Dermis blood vessel endothelial cell (primary cell): ENCODE data around the gene JARID2. TPM values are rescaled to one million over a fixed set of nuclear protein-coding genes. Genes with fewer than 3 reads are reported as not detected.

Experiments
- DNase-seq: peaks from one replicate; pipeline ENCODE4 v3.0.0; 2010
- total RNA-seq: library from RNA; depleted of rRNA; stranded (reverse); fragments of >200 nt; gene quantifications from 2 replicates; pipeline ENCODE4 v1.2.3, GENCODE V29; 2014

The JARID2 gene
- total RNA-seq, 1 donor from 2014 or later, result 15.3 TPM

DNA sequence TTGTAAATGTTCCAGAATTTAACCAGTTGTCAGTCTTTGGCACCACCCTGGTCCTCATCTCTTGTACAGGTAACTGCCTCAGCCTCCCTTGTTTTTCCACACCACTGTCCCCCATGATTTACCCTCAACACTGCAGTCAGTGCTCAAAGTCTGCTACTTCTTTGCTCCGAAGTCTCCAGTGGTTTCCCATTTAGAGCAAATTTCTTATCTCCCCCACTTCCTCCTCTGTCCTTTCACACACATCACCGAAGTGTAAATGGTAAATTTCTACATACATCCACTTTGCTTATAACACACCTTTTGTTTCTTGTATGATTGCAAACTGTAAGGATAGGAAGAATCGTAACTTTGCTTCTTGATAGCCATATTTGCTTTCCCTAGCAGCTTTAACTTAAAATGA lies 115.3 kb downstream of the JARID2 start:
- no peak for DNase-seq

DNA sequence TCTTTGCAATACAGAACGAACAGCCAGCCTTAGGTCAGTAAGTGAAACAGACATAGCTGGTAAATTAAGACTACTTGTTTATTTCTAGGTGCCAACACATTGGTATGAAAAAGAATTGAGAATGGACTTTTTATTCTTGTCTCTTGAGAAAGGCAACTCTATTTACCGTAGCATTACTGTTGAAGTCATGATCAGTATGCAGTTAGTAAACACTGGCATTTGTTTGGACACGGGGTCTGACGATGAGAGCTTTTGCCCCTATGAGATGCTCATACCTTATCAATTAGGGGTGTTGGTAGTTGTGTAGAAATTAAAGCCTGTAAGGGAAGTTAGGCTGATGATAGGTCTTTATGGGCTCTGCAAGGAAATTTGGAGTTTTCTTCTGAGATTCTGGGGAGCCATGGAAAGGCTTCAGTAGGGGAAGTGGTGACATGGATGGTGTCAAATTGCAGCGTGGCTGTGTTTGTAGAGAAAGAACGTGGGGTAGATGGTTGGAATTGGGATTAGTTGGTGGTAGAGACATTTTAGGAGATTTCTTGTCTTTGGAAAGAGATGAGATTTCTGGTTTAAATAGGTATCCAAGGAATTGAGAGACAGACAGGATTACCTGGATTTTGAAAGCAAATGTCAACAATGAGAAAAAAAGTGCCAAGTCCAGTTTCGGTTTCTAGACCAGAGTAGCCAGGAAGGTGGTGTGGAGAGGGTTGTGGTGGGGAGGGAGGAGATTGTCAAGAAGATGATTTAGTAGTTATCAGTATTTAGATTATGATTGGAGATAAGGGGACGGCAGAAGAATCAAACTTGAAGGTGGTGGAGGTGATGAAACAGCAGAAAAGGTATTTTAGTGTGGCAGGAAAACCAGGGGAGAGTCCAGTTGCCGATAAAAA lies 116.6 kb downstream of the JARID2 start:
- DNase-seq, result no peak

DNA sequence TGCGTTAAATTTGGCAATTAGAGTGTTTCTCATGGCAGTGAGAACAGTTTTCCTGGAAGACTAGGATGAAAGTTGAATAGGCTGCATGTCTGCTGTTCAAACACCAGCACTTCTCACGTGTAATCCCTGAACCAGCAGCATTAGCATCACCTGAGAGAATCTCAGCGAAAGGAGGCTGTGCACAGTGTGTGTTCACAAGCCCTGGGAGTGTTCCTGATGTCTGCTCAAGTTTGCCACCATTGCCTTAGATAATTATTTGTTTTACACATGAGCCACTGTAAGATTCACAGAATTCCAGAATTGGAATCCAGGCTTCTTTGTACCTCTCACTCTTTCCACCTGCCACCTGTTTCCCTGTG lies 117.3 kb downstream of the JARID2 start:
- no peak for DNase-seq

DNA sequence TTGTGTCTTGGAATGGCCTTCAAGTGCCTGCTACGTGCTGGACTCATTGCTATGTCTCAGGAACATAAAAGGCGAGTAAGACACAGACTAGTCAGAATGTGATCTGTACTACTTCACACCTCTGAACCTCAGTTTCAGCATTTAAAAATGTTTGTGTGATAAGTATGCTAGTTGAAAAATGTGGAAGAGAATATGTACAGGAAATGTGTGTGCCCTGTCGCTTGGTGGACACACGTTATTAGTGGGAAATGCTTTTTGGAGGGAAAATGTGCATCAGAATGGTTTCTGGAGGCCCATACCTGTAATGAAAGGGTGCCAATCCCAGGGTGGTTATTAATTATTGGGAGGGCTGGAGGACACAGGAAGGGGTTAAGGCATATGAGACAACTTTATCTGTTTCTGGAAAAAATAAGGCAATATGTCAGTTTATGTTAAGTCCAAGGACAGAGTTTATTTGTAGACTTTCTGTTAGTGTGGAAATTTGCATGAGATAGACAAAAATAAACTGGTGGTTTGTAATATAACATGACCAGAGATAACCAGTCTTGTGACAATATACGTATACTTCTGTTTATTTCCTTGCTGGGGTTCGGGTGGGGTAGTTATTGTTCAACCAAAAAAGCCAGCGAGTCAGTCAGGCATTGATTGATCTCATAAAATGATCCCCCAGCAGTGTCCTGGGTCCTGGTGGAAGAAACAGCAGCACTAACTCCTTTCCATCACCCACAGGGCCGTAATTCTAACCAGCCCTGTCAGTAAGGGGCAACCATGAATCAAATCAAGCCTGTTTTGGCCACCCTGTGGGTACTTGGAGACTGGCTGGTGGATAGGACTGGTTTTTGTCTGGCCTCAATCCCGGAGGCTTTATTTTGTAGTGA lies 117.9 kb downstream of the JARID2 start:
- no peak for DNase-seq

DNA sequence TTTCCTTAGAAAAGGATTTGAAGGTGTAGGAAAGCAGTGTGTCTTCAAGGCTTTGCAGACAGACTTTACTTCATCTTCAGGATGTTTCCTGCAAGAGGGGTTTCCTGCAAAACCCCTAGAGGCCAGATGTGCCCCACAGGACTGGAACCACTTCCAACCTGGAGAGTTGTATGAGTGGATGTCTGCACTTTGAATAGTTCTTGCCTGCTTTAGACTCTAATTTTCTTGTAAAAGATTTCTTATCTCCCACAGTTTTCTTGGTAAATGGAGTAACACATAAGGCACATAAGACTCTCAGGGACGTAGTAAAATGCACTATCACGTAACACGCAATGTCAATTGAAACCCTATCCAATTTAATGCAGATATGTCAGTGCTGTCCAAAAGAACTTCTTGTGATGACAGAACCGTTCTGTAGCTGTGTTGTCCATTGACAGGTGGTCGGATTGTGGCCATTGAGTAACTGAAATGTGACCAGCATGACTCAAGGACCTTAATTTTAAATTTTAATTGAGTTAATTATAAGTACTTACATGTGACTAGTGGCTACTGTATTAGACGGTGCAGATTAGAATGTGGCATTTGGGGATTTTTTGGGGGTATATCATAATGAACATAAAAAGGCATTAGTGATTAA lies 118.7 kb downstream of the JARID2 start:
- DNase-seq, result no peak

DNA sequence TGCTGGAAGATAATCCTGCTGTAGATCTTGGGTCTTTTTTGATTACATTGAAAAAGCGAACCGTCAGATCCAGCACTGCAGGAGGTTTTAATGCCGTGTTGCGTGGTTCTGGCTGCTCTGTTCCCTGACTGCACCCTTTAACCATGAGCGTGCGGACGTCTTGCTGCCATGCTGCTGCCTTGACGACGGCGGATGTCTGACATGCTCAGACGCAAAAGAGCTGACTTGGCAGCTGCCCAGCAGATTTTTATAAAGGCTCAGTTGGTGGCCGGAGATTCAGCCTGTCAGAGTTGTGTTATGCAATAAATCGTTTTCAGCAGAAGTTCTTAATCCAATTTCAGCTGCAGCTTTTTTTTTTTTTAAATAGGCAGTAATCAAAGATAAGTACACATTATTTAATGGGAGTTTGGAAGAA lies 119.4 kb downstream of the JARID2 start:
- DNase-seq, result peak; percentile 68

DNA sequence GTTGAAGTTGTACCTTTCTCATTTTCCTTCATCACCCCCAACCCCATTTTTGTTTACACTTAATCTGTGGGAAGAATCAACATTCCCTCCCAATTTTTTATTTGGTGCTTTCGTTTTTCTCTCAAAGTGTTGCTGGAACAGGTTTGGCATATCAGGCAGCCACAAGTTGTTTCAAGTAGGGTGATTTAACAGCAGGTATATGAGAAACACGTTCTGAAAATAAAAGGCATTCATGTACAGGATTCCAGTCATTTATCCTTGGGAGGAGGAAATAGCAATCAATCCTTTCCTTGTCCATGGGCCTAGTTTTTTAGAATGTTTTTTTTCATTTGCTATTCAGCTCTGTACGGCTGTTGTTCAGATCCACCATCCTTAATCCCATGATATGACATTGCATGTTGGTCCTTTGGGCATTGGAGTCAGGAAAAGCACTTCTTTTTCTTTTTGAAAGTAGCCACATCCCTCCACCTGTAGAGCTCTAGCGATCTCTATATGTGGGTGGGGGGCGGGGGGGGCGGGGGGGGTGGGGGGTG lies 120.2 kb downstream of the JARID2 start:
- DNase-seq, result no peak

DNA sequence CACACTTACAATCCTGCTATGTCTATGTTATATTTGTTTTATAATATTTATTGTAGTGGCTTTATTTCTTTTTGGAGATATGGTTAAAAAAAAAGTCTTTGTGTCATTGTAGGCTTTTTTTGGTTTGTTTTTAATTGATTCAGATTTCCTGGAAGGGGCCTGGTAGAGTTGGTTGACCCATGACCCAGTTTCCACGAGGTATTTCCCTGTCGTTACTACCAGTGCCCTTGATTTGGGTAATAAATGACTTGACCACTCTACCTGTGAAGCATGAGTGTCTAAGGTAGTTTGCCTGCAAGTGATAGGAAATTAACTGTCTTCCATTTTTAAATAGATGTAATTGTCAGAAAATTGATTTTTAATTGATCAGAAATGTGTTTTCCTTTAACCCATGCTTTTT lies 121.0 kb downstream of the JARID2 start:
- DNase-seq, result no peak

DNA sequence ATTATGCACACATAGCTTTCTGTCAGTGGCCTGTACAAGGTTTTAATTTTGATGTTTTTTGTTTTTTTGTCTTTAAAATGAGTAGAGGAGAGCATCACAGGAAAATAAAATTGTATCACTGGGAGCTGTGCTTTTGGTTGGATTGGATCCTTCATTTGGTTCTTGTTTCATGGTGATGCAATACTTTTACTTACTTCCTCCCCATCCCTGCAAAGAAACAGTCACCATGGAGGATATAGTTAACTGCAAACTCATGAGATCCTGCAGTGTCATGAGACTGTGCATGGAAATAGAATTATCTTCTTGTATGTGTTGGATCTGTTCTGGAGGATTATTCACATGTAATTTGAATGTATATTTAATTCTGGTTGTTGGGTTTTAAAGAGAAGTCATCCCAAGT lies 122.3 kb downstream of the JARID2 start:
- no peak for DNase-seq

DNA sequence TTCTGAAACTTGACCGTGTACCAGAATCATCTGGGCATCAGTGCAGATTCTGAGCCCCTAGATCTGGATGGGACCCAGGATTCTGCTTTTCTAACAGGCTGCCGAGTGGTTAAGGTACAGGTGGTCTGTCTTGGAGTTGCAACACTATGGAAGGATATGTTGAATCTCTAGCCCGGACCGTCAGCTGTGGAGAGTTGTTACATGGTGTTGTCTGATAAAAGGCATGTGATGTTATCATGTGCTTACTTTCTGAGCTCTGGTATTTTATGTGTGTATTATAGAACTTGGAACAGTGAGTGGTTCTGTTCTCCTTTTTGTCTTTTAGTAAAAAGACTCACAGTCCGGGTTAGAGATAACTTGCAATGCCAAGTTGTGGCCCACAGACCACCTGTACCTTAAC lies 123.0 kb downstream of the JARID2 start:
- no peak for DNase-seq

DNA sequence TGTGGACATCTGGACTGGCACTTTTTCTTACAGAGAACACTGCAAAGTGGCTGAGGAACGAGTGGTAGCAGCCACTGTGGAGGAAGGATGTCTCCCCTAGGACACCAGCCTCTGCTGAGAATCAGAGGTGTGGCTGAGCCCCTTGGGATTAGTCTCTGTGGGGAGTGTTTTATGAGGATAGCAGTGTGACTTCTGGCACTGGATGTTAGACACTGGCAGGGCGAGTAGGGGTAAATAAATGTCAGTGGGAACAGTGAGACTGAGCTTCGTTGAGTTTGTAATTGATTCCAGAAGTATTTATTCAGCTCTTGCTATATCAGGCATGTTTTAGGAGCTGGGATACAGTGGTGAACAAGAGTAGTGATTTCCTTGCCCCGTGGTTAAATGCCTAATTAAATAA lies 124.0 kb downstream of the JARID2 start:
- no peak for DNase-seq

DNA sequence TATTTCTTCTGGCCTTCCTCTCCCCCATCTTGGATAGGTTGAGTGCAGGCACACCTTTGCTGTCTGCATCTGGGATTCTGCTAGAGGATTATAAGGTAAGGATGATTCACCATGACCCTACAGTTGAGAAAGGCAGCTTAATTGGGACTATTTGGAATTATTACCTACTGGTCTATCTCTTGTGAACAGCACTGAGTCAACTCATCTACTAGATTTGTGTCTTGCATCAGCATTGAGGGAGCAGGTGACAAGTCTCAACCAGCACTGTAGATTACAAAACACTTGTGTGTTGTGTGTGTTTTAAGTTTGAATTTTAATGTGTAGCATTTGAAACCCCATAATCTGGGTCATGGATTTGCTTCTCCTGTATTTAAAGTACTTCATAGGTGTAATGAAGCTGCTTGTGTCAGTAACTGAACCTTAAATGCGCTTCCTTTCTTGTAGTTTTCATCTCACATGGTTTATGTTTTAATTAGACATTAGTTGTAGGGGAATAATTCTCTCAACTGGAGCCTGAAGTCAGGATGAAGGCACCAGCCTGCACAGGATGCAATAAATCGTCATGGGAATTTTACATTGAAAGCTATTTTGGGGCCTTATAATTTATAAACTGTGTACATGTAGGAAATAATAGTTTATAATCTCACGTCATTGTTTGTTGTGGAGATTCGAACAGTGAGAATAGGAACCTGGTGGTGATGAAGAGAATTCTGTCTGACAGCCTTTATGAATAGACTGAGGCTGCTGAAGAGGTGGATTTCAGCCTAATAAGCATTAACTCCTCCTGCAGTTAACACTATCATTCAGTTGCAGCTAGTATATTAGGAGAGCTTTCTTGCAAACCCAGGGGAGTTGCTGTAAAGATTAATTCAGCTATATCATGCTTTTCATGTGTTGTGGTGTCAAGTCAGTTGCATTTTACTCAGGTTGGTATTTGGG lies 125.1 kb downstream of the JARID2 start:
- peak; percentile 15 for DNase-seq

DNA sequence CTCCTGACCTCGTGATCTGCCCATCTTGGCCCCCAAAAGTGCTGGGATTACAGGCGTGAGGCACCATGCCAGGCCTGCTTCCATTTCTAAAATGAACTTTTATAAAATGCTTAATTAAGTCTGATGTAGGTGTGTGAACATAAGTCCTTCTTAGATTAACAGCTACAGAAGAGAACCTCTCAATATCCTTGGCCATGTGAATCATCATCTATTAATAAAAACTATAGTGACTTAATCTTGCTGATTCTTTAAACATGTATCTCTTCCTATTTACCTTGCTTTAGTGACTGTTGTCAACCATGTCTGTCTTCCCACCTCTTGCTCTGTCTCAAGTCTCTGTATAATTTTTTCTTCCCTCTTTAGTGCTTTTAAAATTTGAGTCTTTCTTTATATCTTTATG lies 127.1 kb downstream of the JARID2 start:
- no peak for DNase-seq

DNA sequence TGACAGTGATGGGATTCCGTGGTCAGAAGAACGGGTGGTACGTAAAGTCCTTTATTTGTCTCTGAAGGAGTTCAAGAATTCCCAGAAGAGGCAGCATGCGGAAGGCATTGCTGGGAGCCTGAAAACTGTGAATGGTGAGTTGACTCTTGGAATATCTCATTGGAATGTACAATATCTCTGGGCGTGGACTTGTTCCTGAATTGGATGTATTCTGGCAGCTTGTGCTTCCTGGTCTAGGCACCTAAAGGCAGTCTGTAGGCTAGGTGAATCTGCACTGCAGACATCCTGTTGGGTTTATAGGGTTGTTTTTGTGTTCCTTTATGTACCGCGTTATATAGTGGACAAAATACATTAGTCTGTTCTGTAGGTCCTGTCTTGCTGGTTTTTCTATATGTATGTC lies 128.2 kb downstream of the JARID2 start:
- DNase-seq, result no peak

DNA sequence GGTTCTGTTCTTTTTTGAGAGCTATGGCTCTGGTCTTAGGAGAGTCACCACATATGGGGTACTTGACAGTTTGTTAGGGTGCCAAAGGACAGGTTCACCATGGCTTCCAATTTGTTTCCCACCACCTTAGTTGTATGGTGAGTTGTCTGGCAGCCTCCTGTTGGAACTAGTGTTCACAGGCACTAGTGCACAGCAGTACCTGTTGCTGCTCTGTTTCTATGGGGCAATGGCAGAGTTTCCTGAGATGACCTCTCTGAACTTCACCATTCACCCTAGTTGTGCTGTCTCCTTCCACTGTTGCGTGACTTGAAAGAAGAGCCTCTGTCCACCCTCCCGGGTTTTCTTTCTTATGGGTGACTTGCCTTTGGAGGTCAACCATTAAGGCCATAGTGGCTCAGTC lies 129.1 kb downstream of the JARID2 start:
- DNase-seq, result no peak

DNA sequence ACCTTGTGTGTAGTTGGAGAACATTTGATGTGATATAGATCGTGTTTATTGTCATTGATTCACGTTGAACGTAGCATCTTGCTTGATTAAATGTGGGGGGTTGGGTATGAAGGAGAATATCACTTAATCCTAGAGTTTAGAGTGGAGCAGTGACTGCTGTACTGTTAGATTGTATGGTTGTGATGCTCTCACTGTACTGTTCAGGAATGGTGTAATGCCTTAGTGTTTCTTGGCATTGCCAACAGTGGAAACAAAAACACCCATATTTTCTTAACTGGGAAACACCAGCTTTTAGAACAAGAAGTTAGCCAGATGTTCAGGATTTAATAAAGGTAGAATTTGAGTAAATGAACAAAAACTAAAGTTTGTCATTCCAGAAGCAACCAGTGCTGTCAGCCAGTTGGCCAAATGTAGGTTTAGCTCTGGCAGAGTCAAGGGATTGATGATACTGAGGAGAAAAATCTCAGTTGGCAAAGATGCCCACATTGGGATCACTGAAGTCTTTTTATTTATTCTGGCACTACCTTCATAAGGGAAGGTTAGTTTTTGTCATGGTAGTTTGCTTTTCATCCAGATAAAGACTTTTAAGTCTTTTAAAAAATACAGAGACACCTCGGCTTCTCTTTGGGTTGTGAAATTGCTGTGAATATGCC lies 129.9 kb downstream of the JARID2 start:
- no peak for DNase-seq

DNA sequence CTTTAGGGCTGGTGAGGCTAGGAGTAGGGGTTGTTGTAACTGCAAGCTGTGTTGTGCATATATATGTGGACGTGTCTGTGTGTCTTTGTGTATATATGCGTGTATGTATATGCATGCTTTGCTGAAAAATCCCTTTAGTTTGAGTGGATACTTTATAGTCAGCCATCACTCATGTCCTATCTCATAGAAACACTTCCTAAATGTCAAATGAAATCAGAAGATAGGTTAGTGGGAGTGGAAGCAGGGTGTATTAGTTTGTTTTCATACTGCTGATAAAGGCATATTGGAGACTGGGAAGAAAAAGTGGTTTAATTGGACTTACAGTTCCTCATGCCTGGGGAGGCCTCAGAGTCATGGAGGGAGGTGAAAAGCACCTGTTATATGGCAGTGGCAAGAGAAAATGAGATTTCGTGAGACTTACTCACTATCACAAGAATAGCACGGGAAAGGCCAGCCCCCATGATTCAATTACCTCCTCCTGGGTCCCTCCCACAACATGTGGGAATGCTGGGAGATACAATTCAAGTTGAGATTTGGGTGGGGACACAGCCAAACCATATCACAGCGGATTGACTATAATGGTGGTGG lies 131.1 kb downstream of the JARID2 start:
- DNase-seq, result no peak

DNA sequence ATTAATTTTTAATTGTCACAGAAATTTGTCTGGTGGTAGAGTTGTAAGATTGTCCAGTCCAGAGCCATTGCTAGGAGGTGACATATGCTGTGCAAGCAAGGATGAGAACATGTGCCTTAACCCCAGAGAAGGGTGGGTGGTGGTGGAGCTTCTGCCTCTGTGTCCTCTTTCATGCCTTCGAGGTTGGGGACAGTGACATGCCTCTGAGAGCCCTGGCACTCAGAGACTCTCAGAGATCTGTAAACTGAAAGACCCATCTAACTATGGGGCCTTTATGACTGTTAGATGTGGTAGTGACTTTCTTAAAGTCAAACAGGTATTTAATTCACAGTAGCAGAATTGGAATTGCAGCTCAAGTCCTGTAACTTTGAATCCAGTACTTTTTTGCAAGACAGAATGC lies 132.4 kb downstream of the JARID2 start:
- no peak for DNase-seq

DNA sequence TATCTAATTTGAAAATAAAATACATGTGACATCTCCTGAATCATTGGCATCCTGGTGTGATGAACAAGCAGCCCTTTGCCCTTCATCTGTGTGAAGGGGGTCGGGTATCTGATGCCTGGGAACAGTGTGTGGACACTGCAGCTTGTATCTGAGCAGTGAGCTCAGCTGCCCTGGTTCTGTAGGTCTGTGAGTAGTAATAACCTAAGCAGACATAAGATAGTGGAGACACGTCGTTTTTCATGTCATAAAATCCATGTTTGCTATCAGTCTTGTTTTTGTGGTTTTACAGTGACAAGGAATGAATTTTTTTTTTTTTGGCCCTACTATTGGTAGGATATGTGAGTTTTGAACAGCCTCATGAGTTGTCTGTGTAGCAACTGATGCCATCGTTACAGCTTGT lies 133.0 kb downstream of the JARID2 start:
- DNase-seq, result no peak

DNA sequence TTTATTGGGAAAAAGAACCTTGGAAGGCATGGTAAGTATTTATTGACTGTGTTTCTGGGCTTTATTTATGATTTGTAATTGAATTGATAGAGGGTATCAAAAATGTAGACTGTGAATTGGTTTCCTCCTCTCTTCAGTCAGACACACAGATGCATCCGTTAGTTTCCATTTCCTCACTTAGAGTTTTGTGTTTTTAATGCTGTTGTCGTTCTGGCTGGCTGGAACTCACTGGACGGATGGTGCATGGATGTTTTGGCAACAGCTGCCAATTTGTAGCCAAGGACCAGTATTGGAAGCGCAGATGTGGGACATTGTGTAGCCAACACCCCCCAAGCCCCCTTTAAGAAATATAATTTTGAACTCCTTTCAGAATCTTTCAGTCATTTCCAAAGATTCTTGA lies 134.5 kb downstream of the JARID2 start:
- peak; percentile 72 for DNase-seq

DNA sequence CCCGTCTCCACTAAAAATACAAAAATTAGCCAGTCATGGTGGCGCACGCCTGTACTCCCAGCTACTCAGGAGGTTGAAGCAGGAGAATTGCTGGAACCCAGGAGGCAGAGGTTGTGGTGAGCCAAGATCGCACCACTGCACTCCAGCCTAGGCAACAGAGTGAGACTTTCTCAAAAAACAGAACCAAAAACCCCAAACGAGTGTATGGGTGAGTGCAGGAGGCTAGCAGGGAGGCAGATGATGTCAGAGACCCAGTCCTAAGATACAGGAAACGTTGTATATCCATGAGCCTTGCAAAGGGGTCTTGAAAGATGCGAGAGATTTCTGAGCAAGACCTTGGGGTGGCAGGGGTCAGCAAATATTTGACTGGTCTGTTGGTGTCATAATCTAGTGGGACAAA lies 136.2 kb downstream of the JARID2 start:
- no peak for DNase-seq
